HG03097 (cell line): ENCODE results near the gene BCL10.
"Not testable (repeated sequence)": the region's sequence is repeated elsewhere in the genome, so short reads cannot be mapped to it uniquely, and the experiment has no call there.

ENCODE experiments used
- ATAC-seq: cut with Tn5 transposase; IDR thresholded peaks from one replicate; pipeline ENCODE4 v1.9.1; 2021; ENCODE audit not compliant: unreplicated experiment, low FRiP score

The BCL10 gene

DNA sequence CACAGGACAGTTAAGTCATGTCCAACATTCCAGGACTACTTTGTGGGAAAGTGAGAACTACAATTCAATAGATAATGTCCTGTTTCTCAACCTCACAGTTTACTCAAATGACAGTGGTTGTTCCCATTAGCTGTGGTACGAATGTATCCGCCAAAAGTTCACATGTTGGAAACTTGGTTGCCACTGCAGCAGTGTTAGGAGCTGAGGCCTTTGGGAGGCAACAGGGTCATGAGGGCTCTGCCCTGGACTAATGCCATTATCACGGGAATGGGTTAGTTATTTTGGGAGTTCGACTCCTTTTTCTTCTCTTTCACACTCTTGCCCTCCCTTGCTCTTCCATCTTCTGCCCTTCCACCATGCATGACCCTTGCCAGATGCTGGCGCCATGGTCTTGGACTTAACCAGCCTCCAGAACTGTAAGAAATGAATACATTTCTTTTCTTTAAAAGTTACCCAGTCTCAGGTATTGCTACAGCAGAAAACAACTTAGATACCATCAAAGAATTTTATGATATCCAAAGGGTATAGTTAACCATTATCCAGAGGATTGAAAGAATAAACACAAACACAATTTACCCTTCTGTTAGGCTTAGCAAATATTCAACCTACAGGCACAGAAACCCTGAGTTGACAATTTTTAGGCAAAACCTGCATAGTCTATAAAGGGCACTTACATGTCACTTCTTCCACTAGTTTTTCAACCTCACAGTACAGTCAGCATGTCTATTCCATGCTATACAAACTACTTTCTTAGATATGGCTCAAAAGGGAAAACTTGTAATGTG is 7.4 kb downstream of the BCL10 start:
- no peak for ATAC-seq

DNA sequence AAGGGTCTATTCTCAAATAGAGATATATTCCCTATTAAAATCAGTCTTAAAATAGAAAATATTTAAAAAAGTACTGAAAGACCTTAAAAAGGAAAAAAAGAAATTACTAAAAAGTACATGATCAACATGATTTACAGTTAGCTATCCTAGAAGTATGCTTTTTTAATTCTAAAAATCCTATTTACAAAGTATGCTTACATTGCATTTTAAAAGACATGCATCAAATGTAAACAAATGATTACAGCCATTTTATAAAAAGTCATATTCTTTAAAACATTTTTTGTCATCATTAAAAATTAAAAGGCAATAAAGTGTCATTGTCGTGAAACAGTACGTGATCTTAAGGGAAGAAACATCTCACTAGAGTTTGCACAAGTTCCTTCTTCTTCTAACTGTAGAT is 9.1 kb downstream of the BCL10 start:
- no peak for ATAC-seq

DNA sequence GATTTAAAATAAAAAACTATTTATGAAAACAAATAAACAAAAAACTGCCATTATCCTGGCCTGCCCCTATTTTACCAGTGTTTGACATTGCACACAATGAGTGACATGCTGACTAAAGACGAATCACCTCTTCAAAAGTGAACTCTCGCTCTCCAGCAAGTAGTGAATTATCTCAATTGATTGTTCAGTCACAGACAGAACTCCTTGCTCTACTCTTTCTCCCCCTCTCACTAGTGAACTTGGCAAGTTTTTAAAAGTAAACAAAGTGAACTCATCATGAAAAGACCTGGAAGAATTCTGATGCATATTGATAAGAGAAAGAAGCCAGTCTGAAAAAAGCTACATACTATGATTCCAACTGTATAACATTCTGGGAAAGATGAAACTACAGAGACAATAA is 12.3 kb downstream of the BCL10 start:
- no peak for ATAC-seq

GRCh38 chr1:85262985-85263384 is 13.4 kb downstream of the BCL10 start:
- no peak for ATAC-seq

DNA sequence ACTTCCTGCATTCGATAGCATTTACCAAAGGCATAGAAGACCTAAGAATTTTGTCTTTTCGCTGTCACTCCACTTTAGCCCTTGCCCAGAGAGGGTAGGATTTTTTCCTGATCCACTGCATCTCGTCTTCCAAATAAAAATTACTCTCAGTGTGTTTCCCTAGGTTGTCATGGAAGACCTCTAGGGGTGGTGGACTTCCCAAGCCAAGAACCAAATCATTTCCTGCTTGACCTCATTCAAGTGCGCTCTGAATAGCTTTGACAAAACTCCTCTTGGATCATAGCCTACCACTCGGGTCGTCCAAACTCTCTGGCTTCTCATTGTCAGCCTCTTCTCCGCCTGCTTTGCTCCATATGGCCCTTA is 16.5 kb downstream of the BCL10 start:
- peak; percentile 2 for ATAC-seq

DNA sequence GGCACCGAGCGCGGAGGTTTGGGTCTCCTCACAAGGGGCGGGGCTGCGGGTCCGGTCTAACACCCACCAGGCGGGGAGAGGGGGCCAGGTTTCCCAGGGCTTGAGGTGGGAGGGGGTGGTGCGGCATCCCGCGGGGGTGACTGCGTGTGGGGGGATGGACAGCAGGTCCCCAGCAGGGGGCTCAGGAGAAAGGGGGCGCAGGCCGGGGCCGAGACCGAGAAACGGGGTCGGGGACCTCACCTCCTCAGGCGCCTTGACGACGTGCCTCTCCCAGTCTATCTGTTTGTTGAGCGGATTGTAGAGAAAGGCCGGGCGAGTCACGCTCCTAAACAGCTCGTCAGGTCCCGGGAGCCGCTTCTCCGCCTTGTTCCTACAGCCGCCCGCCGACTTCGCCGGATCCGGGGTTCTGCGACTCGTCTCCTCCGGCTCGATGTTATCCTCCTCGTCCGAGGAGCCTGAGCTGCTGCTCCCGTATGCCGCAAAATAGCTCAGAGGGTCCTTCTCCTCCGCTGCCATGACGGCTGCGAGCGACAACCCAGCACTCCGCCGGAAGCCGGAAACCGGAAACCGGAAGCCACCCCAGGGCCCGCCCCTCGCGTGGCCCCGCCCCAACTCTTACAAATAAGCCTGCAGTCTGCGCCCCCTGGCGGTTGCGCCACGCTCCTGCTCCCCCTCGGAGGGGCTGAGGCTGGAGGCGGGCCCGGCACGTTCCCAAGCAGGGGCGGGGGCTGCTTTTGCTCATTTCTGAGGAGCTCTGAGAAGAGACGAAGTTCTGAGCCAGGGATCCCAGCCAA is 17.1 kb downstream of the BCL10 start, which contains the start of gene C1orf52:
Gene C1orf52, minus strand, starts transcription at position 545 of the 794 bp plus-strand sequence. Its CDS starts 29 bp downstream, at position 516.
- ATAC-seq: peak; percentile 95

DNA sequence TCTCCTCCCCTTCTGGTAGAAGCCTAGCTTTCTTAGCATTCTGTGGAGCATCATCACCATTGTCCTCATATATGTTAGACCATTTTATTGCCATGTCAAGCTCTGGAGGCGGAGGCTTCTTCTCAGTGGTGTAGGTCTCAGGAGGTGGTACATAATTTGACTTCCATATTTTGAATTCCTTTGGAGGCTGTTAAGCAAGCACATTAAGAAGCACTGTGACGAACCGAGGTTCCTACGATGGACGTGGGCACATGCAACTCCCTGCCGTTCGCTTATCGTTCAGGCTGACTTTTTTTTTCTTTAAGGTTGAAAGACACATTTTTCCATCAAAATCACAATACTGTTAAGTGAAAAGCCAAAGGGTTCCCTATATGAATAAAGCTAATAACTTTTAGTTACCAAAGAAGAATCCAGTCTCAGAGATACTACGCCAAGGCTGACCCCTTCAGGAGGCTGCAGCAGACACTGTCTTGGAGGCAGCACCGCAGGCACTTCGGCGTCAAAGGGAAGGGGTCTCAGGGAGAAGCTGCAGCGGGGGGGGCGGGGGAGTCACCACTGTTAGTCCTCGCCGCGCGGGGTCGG is 17.8 kb downstream of the BCL10 start:
- ATAC-seq: no peak

GRCh38 chr1:85249042-85249441 is 27.4 kb downstream of the BCL10 start:
- not testable (repeated sequence) for ATAC-seq

- no peak for ATAC-seq
These were observed 30.5 kb downstream of the BCL10 start for GRCh38 chr1:85245891-85246290.

DNA sequence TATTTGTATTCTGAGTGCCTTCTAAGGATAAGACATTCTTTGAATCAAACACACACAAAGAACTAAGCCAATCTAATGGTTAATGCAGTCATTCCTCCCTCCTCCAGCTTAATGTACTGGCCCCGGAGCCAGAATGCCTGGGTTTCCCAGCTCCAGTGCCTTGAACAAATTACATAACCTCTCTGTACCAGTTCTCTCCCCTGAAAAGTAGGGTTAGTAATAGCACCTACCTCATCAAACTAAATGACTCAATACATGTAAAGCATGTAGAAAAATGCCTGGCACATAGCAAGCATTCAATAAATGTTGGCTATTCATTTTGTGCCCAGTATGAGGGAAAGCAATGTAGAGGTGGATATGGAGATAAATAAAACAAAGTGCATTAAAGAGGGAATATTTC is 31.0 kb downstream of the BCL10 start:
- no peak for ATAC-seq

DNA sequence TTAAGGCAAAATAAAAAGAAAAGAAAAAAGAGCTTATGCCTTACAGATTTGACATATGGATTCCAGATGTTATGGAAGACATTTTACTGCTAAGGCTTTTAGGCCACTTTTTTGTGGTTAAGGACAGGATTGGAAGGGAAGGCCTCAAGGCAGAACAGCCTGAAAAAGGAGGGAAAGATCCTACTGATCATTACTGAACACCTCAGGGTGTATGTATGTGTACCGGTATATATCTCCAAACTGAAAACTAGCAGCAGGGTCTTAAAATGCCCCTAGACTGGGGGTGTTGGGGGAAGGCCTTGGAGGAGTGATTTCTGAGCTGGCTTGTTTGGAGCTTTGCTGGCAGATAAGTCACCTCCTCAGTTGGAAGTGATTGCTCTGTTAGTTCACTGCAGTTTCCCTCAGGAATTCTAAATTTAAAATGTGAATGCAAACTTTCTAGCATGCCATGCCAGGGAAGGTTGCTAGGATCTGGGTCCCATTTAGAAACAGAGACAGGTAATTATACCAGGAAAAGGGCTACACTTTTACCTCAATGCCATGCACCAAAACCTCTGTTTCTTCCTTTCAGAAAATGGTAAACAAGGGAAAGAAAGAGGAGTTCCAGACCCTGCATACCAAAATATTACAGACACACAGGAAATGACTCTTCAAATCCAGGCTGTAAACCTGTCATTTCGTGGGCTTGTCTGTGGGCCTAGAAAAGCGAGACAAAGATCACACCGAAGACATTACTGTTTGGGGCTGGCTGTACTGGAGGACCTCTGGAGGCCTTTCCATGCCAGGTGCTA is 32.0 kb downstream of the BCL10 start:
- no peak for ATAC-seq

GRCh38 chr1:85243372-85243771 is 33.1 kb downstream of the BCL10 start:
- no peak for ATAC-seq

DNA sequence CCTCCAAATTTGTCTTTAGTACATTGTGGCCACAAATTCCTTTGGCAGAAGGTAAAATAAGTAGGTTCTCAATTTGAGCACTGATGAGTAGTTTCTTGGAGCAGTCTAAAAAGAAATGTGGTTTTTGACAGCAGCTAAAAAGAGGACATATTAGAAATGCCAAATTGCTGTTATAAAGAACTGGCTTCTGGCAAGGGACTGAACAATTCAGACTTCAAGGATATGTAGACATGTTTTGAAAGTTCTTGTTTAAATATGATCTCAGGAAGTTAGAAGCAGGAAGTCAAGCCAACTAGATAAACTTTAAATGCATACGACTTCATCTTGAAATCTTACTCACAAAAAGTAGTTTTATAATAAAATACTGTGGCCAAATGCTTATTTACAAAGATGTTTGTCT is 35.8 kb downstream of the BCL10 start:
- ATAC-seq: no peak

DNA sequence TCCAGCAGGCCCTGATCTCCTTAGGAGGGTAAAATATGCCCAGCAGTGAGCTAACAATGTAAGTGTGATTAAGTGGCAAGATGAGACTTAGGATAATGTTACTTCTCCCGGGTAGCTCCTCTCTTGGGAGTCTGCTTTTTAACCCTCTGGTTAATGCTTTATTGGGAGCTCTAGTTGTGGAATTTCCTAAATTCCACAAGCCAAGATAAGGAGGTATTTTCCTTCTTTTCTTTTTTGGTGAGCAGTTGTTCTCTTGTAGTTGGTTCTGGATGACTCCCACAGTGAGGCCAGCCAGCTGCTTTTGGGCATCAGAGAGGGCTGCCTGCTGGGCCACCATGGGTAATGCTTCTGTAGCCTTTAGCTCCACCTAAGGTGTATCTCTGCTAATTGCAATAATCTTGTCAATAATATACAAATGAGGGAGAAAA is 36.2 kb downstream of the BCL10 start:
- no peak for ATAC-seq

DNA sequence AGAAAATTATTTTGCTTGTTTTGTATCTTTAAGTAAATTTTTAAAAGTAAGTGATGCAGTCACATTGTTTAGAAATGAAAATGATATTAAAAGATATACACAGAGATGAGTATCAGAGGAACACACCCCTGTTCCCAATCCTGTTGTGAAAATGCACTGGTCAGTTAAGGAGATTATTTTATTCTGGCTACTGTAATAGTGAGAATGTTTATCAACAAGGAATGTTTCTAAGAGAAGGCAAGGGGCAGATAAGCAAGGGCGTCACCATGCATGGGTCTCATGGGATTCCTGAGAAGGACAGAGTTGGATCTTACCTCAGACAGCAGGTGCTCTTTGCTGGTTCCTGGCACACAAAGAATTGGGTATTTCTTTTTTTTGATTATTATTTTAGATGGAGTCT is 38.8 kb downstream of the BCL10 start:
- ATAC-seq: no peak

GRCh38 chr1:85230305-85230977 is 46.0 kb downstream of the BCL10 start:
- no peak for ATAC-seq

- no peak for ATAC-seq
These were observed 46.8 kb downstream of the BCL10 start for GRCh38 chr1:85229574-85230097.

- no peak for ATAC-seq
These were observed 47.5 kb downstream of the BCL10 start for GRCh38 chr1:85228972-85229371.

DNA sequence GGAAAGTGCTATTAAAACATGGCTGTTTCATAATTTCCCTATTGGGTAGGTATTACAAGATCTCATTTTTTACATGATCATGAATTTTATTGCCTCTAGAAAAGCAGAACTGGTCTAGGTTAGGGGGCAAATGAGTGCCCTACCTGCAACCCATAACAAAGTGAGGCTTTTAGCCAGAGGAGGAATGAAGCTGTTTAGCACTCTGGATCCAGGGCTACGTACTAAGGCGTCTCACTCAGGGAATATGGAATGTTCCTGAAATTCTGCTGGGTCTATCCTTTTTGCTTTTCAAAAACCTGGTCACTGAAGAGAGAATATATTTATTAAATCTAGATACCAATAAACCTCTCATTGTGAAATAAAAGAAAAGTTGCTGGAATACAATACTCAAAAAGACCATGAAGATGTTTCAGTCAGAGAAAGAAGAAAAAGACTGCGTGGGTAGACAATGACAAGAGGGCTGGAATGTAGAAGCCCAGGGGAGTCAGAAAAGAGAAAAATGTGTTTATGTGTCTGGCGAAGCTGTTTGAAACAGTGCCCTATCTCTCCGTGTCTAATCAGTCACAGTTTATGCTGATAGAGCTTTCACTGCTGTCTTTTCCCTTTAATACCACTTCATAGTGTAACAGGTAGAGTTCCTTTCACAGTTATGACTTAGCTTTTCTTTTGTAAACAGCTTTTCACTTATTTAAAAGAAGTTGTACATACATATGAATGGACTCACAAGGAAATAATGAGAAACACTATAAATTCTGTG is 50.6 kb downstream of the BCL10 start:
- ATAC-seq: no peak
